GM19099 (cell line): ENCODE measurements around the gene SUMO2.
A peak's percentile ranks its signal among the peaks of the same experiment; 100 is the strongest.

ENCODE experiments used
- POLR2A ChIP-seq: IDR thresholded peaks from 3 replicates; pipeline ENCODE4 v1.6.1; 2011; ENCODE audit warnings: low read depth; ENCODE audit not compliant: insufficient read length; ENCODE audit errors: extremely low read depth

Gene SUMO2

DNA sequence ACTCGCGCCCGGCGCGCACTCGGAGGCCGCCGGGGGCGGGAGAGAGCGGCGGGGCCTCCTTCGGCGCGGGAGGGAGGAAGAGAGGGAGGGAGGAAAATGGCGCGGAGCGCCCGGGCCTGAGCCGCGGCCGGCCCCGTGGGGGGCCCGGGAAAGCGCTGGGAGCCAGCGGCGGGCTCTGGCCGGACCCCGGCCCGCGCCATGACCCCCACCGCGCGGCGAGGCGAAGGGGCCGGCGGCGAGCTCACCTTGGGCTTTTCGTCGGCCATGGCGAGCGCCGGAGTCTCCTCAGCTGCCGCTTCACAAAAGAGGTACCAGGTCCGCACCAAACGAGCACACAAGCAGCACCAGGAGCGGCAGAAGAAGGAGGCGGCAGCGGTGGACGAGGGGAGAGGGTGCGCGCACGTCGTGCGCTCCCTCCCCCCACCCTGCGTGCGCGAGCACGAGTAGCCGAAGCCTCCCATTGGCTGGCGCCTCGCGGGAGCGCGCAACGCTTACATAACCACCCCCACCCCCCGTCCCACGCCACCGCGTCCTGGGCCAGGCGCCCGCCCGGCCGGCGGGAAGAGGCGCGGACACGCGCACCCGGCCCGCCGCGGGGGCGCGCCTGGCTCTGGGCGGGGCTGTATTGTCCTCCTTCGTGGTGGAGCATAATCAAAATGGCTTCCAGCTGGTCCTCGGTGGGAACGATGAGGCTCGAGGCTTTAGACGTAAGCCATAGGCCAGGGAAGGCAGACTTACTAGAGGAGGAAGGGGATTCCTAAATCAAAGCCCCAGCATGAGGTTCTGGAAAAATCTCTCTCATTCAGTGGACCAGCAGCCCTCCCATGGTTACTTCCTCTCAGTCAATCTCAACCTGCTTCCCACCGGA, at the start of gene SUMO2:
SUMO2 (minus strand) TSS at position 391 of the 868 bp plus-strand sequence; CDS start at position 266, 125 bp downstream.
- peak; percentile 85 for TF ChIP-seq POLR2A

DNA sequence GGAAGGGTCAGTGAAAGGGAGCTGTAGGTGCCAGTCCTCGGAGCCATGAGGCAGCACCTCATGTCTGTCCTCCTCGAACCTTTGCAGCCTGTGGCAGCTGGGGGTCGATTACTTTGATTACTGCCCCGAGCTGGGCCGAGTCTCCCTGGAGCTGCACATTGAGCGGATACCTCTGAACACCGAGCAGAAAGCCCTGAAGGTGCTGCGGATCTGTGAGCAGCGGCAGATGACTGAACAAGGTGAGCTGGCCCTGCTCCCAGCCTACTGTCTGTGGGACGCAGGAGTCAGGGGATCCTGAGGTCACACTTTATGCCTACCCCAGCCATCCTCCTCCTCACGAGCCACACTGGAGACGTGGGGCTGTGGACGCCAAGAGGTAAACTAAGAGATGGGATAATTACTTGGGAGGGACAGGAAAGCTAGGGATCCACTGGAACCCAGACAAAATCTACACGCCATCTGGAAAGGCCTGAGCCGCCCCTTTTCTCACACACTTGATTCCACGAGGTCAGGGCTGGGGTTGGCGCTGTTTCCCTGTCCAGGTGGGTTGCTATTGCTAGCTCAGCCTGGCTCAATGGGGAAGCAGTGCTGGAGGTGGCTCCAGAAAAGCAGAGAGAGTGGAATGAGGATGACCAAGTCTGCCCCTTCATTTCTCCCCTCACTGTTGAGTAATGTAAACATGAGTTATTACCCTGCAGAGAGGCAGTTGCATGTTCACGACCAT, 49.1 kb upstream of the SUMO2 start:
- no peak for TF ChIP-seq POLR2A

DNA sequence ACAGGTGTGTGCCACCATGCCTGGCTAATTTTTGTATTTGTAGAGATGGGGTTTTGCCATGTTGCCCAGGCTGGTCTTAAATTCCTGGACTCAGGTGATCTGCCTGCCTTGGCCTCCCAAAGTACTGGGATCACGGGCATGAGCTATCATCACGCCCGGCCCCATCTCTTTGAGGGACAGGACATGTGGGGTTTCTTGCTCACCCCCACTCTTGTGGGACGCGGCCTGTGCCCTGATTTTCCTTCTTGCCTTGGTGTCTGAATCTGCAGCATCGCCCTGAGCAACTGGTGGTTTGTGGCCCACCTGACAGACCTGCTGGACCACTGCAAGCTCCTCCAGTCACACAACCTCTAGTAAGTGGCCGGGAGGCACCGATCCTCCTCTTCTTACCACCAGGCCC, 48.3 kb upstream of the SUMO2 start:
- no peak for TF ChIP-seq POLR2A

DNA sequence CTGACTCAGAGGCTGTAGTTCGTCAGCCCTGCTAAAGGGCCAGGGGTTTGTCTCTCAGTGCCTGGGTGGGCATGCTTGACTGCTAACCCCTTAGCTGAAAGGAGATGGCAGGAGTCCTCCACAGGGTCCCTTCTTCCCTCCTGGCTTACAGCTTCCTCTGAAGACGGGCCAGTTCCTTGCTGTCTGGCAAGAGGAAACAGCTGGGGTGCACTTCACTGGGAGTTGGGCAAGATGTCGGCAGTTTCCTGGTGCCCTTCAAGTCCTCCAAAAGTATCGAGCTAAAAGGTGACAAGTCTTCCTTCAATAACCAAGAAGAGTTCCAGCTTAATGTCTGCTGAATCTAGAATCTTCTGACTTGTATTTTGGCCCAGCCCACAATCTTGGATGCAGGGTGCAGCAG, 46.1 kb upstream of the SUMO2 start:
- no peak for TF ChIP-seq POLR2A

DNA sequence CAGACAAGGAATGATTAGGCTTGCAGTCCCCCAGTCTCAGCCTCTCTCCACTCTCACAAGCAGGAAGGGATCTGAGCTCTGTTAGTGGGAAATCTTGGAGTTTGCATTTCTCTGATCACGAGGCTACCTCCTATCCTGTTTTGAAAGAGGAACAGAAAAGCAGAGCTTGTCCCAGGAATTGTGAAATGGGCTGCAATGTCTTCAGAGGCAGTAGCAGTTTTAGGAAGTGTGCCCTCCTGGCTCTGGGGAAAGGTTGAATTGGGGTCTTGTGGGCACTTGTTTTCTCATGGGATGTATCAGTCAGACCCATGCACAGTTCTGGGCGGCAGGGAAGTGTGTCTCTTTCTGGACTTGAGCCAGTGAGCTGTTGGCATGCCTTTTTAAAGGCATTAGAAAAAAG, 45.5 kb upstream of the SUMO2 start:
- no peak for TF ChIP-seq POLR2A

DNA sequence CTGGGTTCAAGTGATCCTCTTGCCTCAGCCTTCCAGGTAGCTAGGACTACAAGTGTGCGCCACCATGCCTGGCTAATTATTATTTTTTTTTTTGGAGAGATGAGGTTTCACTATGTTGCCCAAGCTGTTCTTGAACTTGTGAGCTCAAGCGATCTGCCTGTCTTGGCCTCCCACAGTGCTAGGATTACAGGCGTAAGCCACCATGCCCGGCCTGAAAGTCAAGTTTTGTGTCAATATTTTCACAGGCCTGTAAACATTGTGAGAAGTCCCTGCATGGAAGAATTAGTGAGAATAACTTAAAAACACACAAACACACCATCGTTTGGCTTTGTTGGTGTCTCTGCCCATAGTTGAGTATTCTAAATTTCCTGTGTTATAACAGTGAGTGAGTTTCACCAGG, 45.0 kb upstream of the SUMO2 start:
- no peak for TF ChIP-seq POLR2A

DNA sequence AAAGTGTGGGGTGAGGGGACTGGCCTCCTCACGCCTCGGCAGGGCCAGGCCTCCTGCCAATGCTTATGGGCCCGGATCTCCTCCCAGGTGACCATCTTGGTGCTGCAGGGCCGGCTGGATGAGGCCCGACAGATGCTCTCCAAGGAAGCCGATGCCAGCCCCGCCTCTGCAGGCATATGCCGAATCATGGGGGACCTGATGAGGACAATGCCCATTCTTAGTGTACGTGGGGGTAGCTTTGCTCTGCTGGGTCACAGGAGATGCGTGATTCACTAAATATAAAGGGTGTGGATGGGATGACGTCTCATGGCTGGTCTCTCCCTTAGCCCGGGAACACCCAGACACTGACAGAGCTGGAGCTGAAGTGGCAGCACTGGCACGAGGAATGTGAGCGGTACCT, 42.3 kb upstream of the SUMO2 start:
- no peak for TF ChIP-seq POLR2A

DNA sequence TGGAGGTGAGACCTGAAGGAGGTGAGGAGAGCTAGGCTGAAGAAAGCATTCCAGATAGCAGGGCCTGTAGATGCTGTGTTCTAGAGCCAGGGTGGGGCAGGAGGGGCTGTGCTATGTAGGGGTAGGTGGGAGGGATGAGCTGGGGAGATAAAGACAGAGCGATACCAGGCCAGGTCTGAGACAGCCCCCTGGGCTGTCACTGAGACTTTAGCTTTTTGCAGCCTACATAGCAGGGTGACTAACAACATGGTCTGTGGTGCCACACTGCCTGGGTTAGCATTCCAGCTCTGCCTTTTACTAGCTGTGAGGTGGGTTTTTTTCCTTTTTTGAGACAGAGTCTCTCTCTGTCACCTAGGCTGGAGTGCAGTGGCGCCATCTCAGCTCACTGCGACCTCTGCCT, 37.1 kb upstream of the SUMO2 start:
- no peak for TF ChIP-seq POLR2A

DNA sequence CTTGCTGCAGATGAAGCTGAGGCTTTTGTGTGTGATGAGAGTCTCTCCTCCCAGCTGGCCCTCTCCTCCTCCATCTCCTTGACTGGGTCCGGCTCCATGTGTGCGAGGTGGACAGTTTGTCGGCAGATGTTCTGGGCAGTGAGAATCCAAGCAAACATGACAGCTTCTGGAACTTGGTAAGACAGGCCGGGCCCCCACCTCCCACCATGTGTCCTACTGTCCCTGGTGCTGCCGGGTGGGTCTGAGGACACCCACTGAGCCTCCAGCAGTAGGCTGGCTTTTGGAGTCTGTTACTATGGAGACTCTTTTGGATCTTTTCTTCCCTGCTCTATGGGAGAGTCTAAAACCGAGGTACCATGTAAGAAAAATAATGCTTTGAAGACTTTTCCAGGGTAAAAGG, 35.4 kb upstream of the SUMO2 start:
- TF ChIP-seq POLR2A: no peak

DNA sequence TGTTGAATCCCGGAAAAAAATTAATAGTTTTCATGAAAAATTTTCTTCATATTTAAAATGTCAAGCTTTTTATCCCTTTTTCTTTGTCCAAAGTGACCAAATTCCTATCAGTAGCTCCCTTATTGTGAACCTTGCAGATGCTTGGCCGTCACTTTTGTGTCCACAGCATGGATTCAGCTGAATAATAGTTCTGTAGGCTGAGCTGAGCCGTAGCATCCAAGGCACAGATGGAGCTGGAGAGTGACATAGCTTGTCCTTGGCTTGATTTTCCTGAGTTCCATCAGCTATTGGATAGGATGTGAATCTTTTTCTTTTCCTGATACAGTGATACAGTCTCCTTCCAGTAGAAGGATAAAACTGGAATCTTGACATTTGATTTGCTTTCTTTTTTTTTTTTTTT, 26.3 kb upstream of the SUMO2 start:
- TF ChIP-seq POLR2A: no peak

DNA sequence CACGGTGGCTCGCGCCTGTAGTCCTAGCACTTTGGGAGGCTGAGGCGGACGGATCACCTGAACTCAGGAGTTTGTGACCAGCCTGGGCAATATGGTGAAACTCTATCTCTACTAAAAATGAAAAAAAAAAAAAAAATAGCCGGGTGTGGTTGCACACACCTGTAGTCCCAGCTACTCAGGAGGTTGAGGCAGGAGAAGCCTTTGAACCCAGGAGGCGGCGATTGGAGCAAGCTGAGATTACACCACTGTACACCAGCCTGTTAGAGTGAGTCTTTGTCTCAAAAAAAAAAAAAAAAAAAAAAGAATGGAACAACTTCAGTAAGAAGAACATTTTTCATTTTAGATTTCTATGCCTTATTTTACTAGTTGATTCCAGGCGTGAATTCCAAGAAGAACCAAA, 25.4 kb upstream of the SUMO2 start:
- no peak for TF ChIP-seq POLR2A

DNA sequence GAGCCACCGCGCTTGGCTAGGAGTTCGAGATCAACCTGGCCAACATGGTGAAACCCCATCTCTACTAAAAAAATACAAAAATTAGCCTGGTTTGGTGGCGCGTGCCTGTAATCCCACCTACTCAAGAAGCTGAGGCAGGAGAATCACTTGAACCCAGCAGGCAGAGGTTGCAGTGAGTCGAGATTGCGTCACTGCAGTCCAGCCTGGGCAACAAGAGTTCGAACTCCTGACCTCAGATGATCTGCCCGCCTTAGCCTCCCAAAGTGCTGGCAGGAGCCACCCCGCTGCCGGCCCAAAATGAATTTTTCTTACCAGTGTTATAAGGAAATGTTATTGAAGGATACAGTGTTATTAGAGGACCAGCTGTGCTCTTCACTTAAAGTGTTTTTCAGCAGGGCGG, 25.0 kb upstream of the SUMO2 start:
- TF ChIP-seq POLR2A: no peak

DNA sequence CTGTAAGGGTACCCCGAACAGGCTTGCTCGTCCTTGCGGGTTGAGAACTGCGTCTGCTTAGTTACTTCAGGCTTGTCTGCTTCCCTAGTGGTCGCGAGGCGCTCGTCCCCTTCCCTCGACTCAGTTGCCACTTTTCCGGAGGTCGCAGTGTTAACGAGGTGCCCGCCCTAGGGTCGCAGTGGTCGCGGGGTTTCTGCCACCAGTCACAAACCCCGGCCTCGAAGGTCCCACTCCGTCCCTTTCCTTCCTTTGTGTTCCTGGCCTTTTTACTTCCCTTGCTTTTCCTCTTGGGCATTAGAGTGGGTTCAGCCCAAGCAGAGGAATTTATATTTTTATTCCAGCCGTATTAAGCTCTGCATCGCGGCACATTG, 23.0 kb upstream of the SUMO2 start:
- TF ChIP-seq POLR2A: no peak

DNA sequence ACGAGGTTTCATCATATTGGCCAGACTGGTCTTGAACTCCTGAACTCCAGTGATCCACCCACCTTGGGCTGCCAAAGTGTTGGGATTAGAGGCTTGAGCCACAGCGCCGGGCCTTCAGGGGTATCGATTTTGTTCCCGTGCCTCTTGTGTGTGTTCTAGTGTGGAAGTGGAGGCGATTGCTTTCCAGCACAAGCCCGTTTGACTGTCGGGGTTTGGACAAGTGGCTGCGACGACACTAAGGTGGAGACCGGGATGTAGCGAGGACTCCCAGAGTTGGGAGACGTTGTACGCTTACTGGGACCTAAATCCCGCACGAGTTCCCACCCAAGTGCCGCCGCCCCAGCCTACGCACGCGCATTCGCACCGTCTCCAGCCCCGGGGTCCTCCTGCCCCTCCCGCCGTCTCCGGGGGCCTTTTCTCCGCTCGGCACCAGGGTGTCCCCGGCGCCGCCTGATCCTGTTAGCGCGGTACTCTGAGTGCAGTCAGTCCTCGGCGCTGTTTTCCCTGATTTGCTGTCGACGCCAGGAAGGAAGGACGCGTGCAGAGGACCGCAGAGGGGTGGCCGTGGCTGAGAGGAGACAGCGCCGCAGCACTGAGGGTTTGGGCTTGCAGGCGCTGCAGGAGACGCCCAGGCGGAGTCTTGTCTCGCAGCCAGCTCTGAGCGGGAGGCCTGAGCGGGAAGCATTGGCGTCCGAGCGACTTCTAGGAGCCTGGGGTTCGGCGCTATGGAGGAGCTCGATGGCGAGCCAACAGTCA, 22.5 kb upstream of the SUMO2 start, which contains the start of gene NUP85:
NUP85 (plus strand) TSS at position 643 of the 756 bp plus-strand sequence; CDS start at position 726, 83 bp downstream.
- TF ChIP-seq POLR2A: peak; percentile 91

DNA sequence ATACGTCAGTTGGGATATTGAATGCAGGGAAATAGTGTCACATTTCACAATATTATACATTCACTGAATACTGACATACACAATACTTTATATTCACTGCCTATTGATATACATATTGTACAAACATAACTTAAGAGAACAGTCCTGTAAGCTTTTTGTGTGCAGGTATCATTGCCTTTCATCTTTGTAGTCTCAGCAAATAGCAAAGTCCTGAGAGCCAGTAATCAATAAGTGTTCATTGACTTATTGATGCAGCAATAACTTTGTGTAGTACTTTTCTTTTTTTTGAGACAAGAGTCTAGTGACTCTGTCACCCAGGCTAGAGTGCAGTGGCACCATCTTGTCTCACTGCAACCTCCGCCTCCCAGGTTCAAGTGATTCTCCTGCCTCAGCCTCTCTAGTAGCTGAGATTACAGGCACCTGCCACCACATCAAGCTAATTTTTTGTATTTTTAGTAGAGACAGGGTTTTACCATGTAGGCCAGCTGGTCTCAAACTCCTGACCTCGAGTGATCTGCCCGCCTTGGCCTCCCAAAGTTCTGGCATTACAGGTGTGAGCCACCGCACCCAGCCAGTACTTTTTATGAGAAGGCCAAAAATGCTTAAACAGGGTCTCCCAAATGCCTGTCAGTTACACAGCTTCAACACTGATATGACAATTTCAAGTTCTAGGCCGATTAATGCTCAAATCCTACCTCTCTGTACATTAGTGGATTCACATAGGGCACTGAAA, 17.3 kb upstream of the SUMO2 start:
- TF ChIP-seq POLR2A: no peak
